Panc1 (cell line): ENCODE data around the gene THADA. TPM values are rescaled to one million over a fixed set of nuclear protein-coding genes. Genes with fewer than 3 reads are reported as not detected.

Experiments used
- ATAC-seq: fragments of 200-7000 bp; cut with Tn5 transposase; 2 replicates; pipeline ENCODE4 v1.9.1; 2020; ENCODE audit warnings: mild to moderate bottlenecking, moderate library complexity
- BruUV-seq: library from RNA; stranded (reverse); fragments of 400-500 nt; replicated peaks from 2 replicates; lab custom pipeline; 2021; lab: Mats Ljungman, UMichigan
- CTCF ChIA-PET: fragments of 300-600 bp; sonication (Branson Sonifier 250); formaldehyde crosslinking; loops from one replicate; lab custom pipeline; 2022; ENCODE audit warnings: antibody characterized with exemption; lab: Charles Lee
- POLR2A ChIA-PET: fragments of 300-600 bp; sonication (Branson Sonifier 250); formaldehyde crosslinking; loops from one replicate; lab custom pipeline; 2022; ENCODE audit warnings: antibody characterized with exemption; lab: Charles Lee
- DNase-seq: peaks from one replicate; pipeline ENCODE4 v3.0.0-alpha.2; 2010; ENCODE audit warnings: low read depth, low spot score
- H3K27ac ChIP-seq: 2 replicates; pipeline ENCODE4 v1.5.1; 2011; ENCODE audit warnings: mild to moderate bottlenecking, low read length, inconsistent platforms
- H3K27me3 ChIP-seq: fragments of 200-500 bp; sonication (Bioruptor generic); 2 replicates; pipeline ENCODE4 v1.6.0; 2014; ENCODE audit warnings: low read length, inconsistent platforms; ENCODE audit not compliant: control insufficient read depth, insufficient read depth
- H3K36me3 ChIP-seq: fragments of 200-500 bp; sonication (Bioruptor generic); 2 replicates; pipeline ENCODE4 v1.5.1; 2014; ENCODE audit warnings: inconsistent platforms, mild to moderate bottlenecking, low read length, moderate library complexity; ENCODE audit not compliant: control insufficient read depth, insufficient read depth
- H3K4me1 ChIP-seq: 2 replicates; pipeline ENCODE4 v1.5.1; 2011; ENCODE audit warnings: inconsistent platforms, mild to moderate bottlenecking, low read length, moderate library complexity; ENCODE audit not compliant: control insufficient read depth, insufficient read depth
- H3K4me3 ChIP-seq, 2 experiments: 2 replicates each; pipeline ENCODE4 v1.5.1; 2011 to 2012; ENCODE audit warnings: low read depth in 2 of 2, low read length in 2 of 2, mild to moderate bottlenecking in 2 of 2, inconsistent platforms in 1 of 2, moderate library complexity in 1 of 2
- H3K9me3 ChIP-seq: fragments of 200-500 bp; sonication (Bioruptor generic); 2 replicates; pipeline ENCODE4 v1.5.1; 2014; ENCODE audit warnings: low read depth, mild to moderate bottlenecking, inconsistent platforms, low read length, moderate library complexity; ENCODE audit not compliant: control insufficient read depth, insufficient read depth
- POLR2AphosphoS5 ChIP-seq: IDR thresholded peaks from 2 replicates; pipeline ENCODE4 v1.6.1; 2012; ENCODE audit warnings: mild to moderate bottlenecking, low read depth, low read length, moderate library complexity
- REST ChIP-seq, 2 experiments: IDR thresholded peaks; 2 replicates each; pipeline ENCODE4 v1.6.1; 2011 to 2012; ENCODE audit warnings: low read depth in 2 of 2, control low read depth in 1 of 2, low read length in 1 of 2, mild to moderate bottlenecking in 1 of 2, moderate library complexity in 1 of 2; ENCODE audit not compliant: insufficient read depth in 1 of 2
- SIN3A ChIP-seq: IDR thresholded peaks from 2 replicates; pipeline ENCODE4 v1.6.1; 2012; ENCODE audit warnings: low read depth, mild to moderate bottlenecking, low read length, moderate library complexity, borderline replicate concordance; ENCODE audit not compliant: insufficient read depth
- TCF7L2 ChIP-seq: IDR thresholded peaks from 2 replicates; pipeline ENCODE4 v1.6.1; 2011; ENCODE audit warnings: mild to moderate bottlenecking, low read depth, low read length, inconsistent platforms
- in situ Hi-C: cut with HindIII; loops from 2 replicates; pipeline ENCODE4 v1.10.0; 2016; ENCODE audit warnings: low sequenced_read_pairs, low pct_unique_long_range_greater_than_20kb
- intact Hi-C: fragments of 100-400 bp; cut with micrococcal nuclease; formaldehyde crosslinking; loops from one replicate; pipeline ENCODE4 v1.10.0; 2022; ENCODE audit not compliant: unreplicated experiment
- total RNA-seq: library from RNA; stranded (reverse); gene quantifications from one replicate; pipeline ENCODE4 v1.2.1, GENCODE V29; 2021; ENCODE audit not compliant: unreplicated experiment
- TF ChIP-seq, protein P1 (sequence below): fragments of 450-650 bp; IDR thresholded peaks from 2 replicates; pipeline ENCODE4 v1.5.1; 2017; ENCODE audit warnings: mild to moderate bottlenecking

Gene THADA
- total RNA-seq, 1 experiment from 2014 or later: 37.2 TPM

- no peak for ATAC-seq
- POLR2A ChIA-PET: no interaction called here
- no peak for TF ChIP-seq SIN3A
- TF ChIP-seq REST (IDR thresholded peaks at IDR 0.05; ENCODE audit: insufficient read depth in 1 of 2, low read depth in 2 of 2, low read length in 1 of 2): no peak
- TF ChIP-seq TCF7L2: no peak
- TF ChIP-seq POLR2AphosphoS5: no peak
- TF ChIP-seq, protein P1, sequence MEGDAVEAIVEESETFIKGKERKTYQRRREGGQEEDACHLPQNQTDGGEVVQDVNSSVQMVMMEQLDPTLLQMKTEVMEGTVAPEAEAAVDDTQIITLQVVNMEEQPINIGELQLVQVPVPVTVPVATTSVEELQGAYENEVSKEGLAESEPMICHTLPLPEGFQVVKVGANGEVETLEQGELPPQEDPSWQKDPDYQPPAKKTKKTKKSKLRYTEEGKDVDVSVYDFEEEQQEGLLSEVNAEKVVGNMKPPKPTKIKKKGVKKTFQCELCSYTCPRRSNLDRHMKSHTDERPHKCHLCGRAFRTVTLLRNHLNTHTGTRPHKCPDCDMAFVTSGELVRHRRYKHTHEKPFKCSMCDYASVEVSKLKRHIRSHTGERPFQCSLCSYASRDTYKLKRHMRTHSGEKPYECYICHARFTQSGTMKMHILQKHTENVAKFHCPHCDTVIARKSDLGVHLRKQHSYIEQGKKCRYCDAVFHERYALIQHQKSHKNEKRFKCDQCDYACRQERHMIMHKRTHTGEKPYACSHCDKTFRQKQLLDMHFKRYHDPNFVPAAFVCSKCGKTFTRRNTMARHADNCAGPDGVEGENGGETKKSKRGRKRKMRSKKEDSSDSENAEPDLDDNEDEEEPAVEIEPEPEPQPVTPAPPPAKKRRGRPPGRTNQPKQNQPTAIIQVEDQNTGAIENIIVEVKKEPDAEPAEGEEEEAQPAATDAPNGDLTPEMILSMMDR: no peak
- in situ Hi-C loops: no loop called here
- H3K9me3 ChIP-seq: no peaks in the 10 kb centered on the region
- H3K4me1 ChIP-seq: peaks cover 16% of the 10 kb centered on the region
- H3K27me3 ChIP-seq: no peaks in the 10 kb centered on the region
- no peak for DNase-seq
- no peak overlapping the region for H3K27ac ChIP-seq
- BruUV-seq: no TSS peak
- intact Hi-C loops: no loop called here
- no peaks in the 10 kb centered on the region for H3K36me3 ChIP-seq
- no peak overlapping the region for H3K4me3 ChIP-seq
- CTCF ChIA-PET: no interaction called here
Measured at GRCh38 chr2:43317680-43318079, 278.2 kb downstream of the THADA start.

- CTCF ChIA-PET: no interaction called here
- Histone ChIP-seq H3K9me3 (no peaks in the 10 kb centered on the region), H3K4me3 (no peak overlapping the region), H3K4me1 (peaks cover 21% of the 10 kb centered on the region), H3K27me3 (no peaks in the 10 kb centered on the region), H3K36me3 (no peaks in the 10 kb centered on the region), H3K27ac (no peak overlapping the region)
- no TSS peak for BruUV-seq
- no peak for DNase-seq
- intact Hi-C loops: no loop called here
- POLR2A ChIA-PET: no interaction called here
- ATAC-seq: no peak
- TF ChIP-seq, protein P1: no peak
- TF ChIP-seq SIN3A (no peak), TCF7L2 (no peak), POLR2AphosphoS5 (no peak), REST (IDR thresholded peaks at IDR 0.05; ENCODE audit: insufficient read depth in 1 of 2, low read depth in 2 of 2, low read length in 1 of 2) (no peak)
- in situ Hi-C loops: no loop called here
Measured at GRCh38 chr2:43317194-43317593, 278.6 kb downstream of the THADA start.
